Endothelial cell of umbilical vein (primary cell): ENCODE data around the gene C1orf116. TPM values are rescaled to one million over a fixed set of nuclear protein-coding genes. Genes with fewer than 3 reads are reported as not detected.

Source experiments
- BruUV-seq: library from RNA; stranded (reverse); fragments of 400-500 nt; replicated peaks from 2 replicates; lab custom pipeline; 2021; lab: Mats Ljungman, UMichigan
- CTCF ChIA-PET: fragments of 300-600, 350-600 bp; sonication (Branson Sonifier 250); formaldehyde crosslinking; loops from one replicate; lab custom pipeline; 2021; ENCODE audit warnings: antibody characterized with exemption, inconsistent platforms; lab: Charles Lee
- POLR2A ChIA-PET: fragments of 300-600, 350-600 bp; sonication (Branson Sonifier 250); formaldehyde crosslinking; loops from one replicate; lab custom pipeline; 2021; ENCODE audit warnings: antibody characterized with exemption, inconsistent platforms; lab: Charles Lee
- DNase-seq: peaks from one replicate; pipeline ENCODE4 v3.0.0-alpha.2; 2011; ENCODE audit warnings: low read depth, low spot score
- FAIRE-seq: peaks from 2 replicates; lab custom pipeline; 2011; peaks lifted over from hg19 to GRCh38; lab: Jason Lieb, UNC
- H2AFZ ChIP-seq: 2 replicates; pipeline ENCODE4 v1.6.0; 2012; ENCODE audit warnings: low read depth, low read length, control low read depth, inconsistent platforms
- H3K27ac ChIP-seq: 2 replicates; pipeline ENCODE4 v1.5.1; 2011; ENCODE audit warnings: low read depth, mild to moderate bottlenecking, control low read depth, low read length, moderate library complexity; ENCODE audit not compliant: insufficient read depth
- H3K27me3 ChIP-seq, 2 experiments: 2 replicates each; pipeline versions ENCODE4 v1.6.0 to v1.6.1; 2011; ENCODE audit warnings: low read length in 2 of 2, mixed read lengths in 1 of 2; ENCODE audit not compliant: control insufficient read depth in 2 of 2, insufficient read depth in 2 of 2
- H3K36me3 ChIP-seq, 2 experiments: 2 replicates in 1 of 2; 3 replicates in 1 of 2; pipeline ENCODE4 v1.5.1; 2011; ENCODE audit warnings: low read length in 2 of 2, mild to moderate bottlenecking in 1 of 2, moderate library complexity in 1 of 2; ENCODE audit not compliant: control insufficient read depth in 2 of 2, insufficient read depth in 2 of 2; ENCODE audit errors: extremely low read depth in 1 of 2
- H3K4me1 ChIP-seq: 3 replicates; pipeline ENCODE4 v1.5.1; 2011; ENCODE audit warnings: mild to moderate bottlenecking, low read length; ENCODE audit not compliant: control insufficient read depth, insufficient read depth; ENCODE audit errors: extremely low read depth
- H3K4me2 ChIP-seq: 2 replicates; pipeline ENCODE4 v1.6.1; 2011; ENCODE audit warnings: low read length, control low read depth, mixed read lengths; ENCODE audit not compliant: insufficient read depth
- H3K4me3 ChIP-seq, 3 experiments: fragments of 200-600 bp in 1 of 3; sonication (generic), shearing (Covaris generic) in 1 of 3; replicated peaks in 1 of 3; 2 replicates each; pipeline ENCODE4 v1.5.1; 2011 to 2016; ENCODE audit warnings: control low read depth in 3 of 3, low read length in 3 of 3, mild to moderate bottlenecking in 2 of 3, inconsistent platforms in 1 of 3, low read depth in 1 of 3, moderate library complexity in 1 of 3; ENCODE audit not compliant: insufficient read depth in 1 of 3
- H3K79me2 ChIP-seq: 2 replicates; pipeline ENCODE4 v1.6.0; 2012; ENCODE audit warnings: low read length, inconsistent platforms; ENCODE audit not compliant: control insufficient read depth, insufficient read depth
- H3K9ac ChIP-seq: replicated peaks from 2 replicates; pipeline ENCODE3; 2011; ENCODE audit warnings: low read length, control low read depth; ENCODE audit not compliant: insufficient read depth; ENCODE audit errors: extremely low read depth
- H3K9me1 ChIP-seq: replicated peaks from 3 replicates; pipeline ENCODE4 v1.6.0; 2011; ENCODE audit warnings: mild to moderate bottlenecking, low read length; ENCODE audit not compliant: control insufficient read depth, insufficient read depth; ENCODE audit errors: extremely low read depth
- H3K9me3 ChIP-seq: replicated peaks from 2 replicates; pipeline ENCODE4 v1.5.1; 2012; ENCODE audit warnings: low read length, inconsistent platforms; ENCODE audit not compliant: control insufficient read depth, insufficient read depth
- H4K20me1 ChIP-seq: replicated peaks from 2 replicates; pipeline ENCODE3; 2011; ENCODE audit warnings: mild to moderate bottlenecking, low read length; ENCODE audit not compliant: control insufficient read depth, insufficient read depth; ENCODE audit errors: extremely low read depth
- EZH2 ChIP-seq: IDR thresholded peaks from 2 replicates; pipeline ENCODE4 v1.6.1; 2012; ENCODE audit warnings: borderline replicate concordance, low read depth, mild to moderate bottlenecking, moderate library complexity, low read length, inconsistent platforms; ENCODE audit not compliant: severe bottlenecking
- FOS ChIP-seq: IDR thresholded peaks from 2 replicates; pipeline ENCODE4 v1.6.1; 2011; ENCODE audit warnings: mild to moderate bottlenecking, low read length, moderate library complexity, borderline replicate concordance; ENCODE audit not compliant: insufficient read depth
- GATA2 ChIP-seq: IDR thresholded peaks from 2 replicates; pipeline ENCODE4 v1.7.0; 2011; ENCODE audit warnings: low read depth, mild to moderate bottlenecking, moderate library complexity, mixed read lengths, low read length; ENCODE audit not compliant: insufficient read length, insufficient read depth
- JUN ChIP-seq: IDR thresholded peaks from 2 replicates; pipeline ENCODE4 v1.6.1; 2011; ENCODE audit warnings: borderline replicate concordance, low read depth; ENCODE audit not compliant: insufficient read length, insufficient read depth
- MYC ChIP-seq: IDR thresholded peaks from one replicate; pipeline ENCODE4 v1.6.1; 2011; ENCODE audit warnings: mild to moderate bottlenecking, low read depth, low read length
- POLR2A ChIP-seq: IDR thresholded peaks from 2 replicates; pipeline ENCODE4 v1.6.1; 2012; ENCODE audit warnings: low read depth, mild to moderate bottlenecking, control low read depth, low read length
- POLR2AphosphoS5 ChIP-seq: IDR thresholded peaks from 2 replicates; pipeline ENCODE4 v1.6.1; 2012; ENCODE audit warnings: low read depth, mild to moderate bottlenecking, control low read depth, low read length, moderate library complexity; ENCODE audit not compliant: insufficient read depth
- dilution Hi-C: fragments of 300-500 bp; cut with MboI; formaldehyde crosslinking; loops from one replicate; pipeline ENCODE4 v1.15.0; 2019; ENCODE audit warnings: low sequenced_read_pairs; ENCODE audit not compliant: extremely low pct_ligation_motif_present
- intact Hi-C: fragments of 100-400 bp; cut with micrococcal nuclease; formaldehyde crosslinking; loops from one replicate; pipeline ENCODE4 v1.10.0; 2022
- polyA plus RNA-seq, 4 experiments: library from polyadenylated mRNA; depleted of rRNA in 3 of 4; stranded (reverse) in 3 of 4; unstranded in 1 of 4; fragments of >200 nt; gene quantifications; 2 replicates each; pipeline versions ENCODE4 v1.2.1 to v1.2.3, GENCODE V29; 2011 to 2012; ENCODE audit warnings: missing spikeins in 1 of 4
- total RNA-seq: library from RNA; stranded (reverse); gene quantifications from 2 replicates; pipeline ENCODE4 v1.2.3, GENCODE V29; 2021
- TF ChIP-seq, protein P1 (sequence below): IDR thresholded peaks from 2 replicates; pipeline ENCODE4 v1.6.1; 2011; ENCODE audit not compliant: insufficient read depth, insufficient read length
- TF ChIP-seq, protein P2 (sequence below), 2 donors: IDR thresholded peaks; 1 replicate in 1 of 2; 2 replicates in 1 of 2; pipeline ENCODE4 v1.5.1; 2011; ENCODE audit warnings: low read length in 2 of 2, mild to moderate bottlenecking in 2 of 2, moderate library complexity in 2 of 2, control low read depth in 1 of 2, inconsistent platforms in 1 of 2, low read depth in 1 of 2; ENCODE audit not compliant: insufficient read depth in 1 of 2; ENCODE audit errors: extremely low read depth in 1 of 2

Gene C1orf116
- total and polyA plus RNA-seq, 2 donors (not counting 3 experiments of a cell fraction or from before 2014, with no cell fraction given): 0.07 TPM; not detected in 1

DNA sequence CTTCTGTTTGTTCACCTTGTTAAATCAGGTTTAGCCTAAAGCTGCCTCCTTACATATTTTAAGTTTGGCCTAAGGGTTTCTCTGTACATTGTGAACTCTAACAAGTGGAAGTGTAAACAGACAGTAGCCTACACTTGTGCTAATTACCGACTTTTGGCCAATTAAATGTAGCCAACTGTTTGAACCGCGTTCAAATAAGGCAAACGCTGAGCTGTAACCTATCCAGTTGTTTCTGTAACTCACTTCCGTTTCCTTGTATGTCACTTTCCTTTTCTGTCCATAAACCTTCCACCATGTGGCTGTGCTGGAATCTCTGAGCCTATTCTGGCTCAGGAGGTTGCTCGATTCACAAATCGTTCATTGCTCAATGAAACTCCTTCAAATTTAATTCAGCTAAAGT is 54.3 kb downstream of the C1orf116 start:
- Histone ChIP-seq H3K27me3 (peaks cover 5 to 8% of the 10 kb centered on the region in 2 experiments), H3K9ac (no peak overlapping the region), H3K4me3 (no peak overlapping the region), H3K36me3 (no peaks in the 10 kb centered on the region), H4K20me1 (no peaks in the 10 kb centered on the region), H3K9me3 (no peaks in the 10 kb centered on the region), H3K4me2 (no peak overlapping the region), H3K9me1 (no peaks in the 10 kb centered on the region), H2AFZ (no peak overlapping the region), H3K4me1 (no peaks in the 10 kb centered on the region), H3K27ac (no peak overlapping the region), H3K79me2 (no peaks in the 10 kb centered on the region)
- no peak for TF ChIP-seq FOS
- dilution Hi-C loops (no loop called here), intact Hi-C loops (no loop called here)
- BruUV-seq: no TSS peak
- ChIA-PET POLR2A (no interaction called here), CTCF (interaction anchor here (0.7 to 1.4 kb wide), 2 partner anchors 43 to 66 kb away, joined by 3 to 4 read pairs; no protein-coding TSS in a partner anchor)
- FAIRE-seq (no peak), DNase-seq (no peak)

DNA sequence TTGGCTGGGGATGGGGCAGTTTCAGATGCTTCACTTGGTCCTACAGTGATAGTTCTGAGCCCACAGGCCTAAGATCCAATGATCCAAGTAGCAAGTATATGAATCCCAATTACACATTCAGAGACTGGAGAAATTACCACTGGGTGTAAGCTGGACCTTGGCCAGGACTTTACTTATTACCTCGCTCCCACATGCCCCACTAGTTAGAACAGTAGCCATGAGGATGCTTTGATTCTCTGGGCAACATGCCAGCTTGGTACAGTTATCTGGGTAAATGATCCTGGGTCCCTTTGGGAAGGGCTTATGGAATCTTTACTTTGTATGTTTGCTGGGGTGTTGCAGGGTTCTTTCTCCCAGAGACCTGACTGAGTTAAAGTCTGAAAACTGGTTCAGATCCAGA is 57.2 kb downstream of the C1orf116 start:
- intact Hi-C loops: no loop called here
- ChIA-PET POLR2A (no interaction called here), CTCF (no interaction called here)
- H3K9ac ChIP-seq: no peak overlapping the region
- no peaks in the 10 kb centered on the region for H3K79me2 ChIP-seq
- H3K9me1 ChIP-seq: no peaks in the 10 kb centered on the region
- no TSS peak for BruUV-seq
- H4K20me1 ChIP-seq: no peaks in the 10 kb centered on the region
- dilution Hi-C loops: no loop called here
- DNase-seq: no peak
- peaks cover 4 to 12% of the 10 kb centered on the region in 2 experiments for H3K27me3 ChIP-seq
- no peaks in the 10 kb centered on the region for H3K36me3 ChIP-seq
- H3K4me2 ChIP-seq: no peak overlapping the region
- H2AFZ ChIP-seq: no peak overlapping the region
- H3K4me1 ChIP-seq: no peaks in the 10 kb centered on the region
- no peak for FAIRE-seq
- H3K4me3 ChIP-seq: no peak overlapping the region
- TF ChIP-seq MYC (no peak), EZH2 (no peak), GATA2 (no peak), FOS (no peak), JUN (no peak), POLR2AphosphoS5 (no peak), POLR2A (no peak)
- TF ChIP-seq, protein P1, sequence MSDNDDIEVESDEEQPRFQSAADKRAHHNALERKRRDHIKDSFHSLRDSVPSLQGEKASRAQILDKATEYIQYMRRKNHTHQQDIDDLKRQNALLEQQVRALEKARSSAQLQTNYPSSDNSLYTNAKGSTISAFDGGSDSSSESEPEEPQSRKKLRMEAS: no peak
- TF ChIP-seq, protein P2, sequence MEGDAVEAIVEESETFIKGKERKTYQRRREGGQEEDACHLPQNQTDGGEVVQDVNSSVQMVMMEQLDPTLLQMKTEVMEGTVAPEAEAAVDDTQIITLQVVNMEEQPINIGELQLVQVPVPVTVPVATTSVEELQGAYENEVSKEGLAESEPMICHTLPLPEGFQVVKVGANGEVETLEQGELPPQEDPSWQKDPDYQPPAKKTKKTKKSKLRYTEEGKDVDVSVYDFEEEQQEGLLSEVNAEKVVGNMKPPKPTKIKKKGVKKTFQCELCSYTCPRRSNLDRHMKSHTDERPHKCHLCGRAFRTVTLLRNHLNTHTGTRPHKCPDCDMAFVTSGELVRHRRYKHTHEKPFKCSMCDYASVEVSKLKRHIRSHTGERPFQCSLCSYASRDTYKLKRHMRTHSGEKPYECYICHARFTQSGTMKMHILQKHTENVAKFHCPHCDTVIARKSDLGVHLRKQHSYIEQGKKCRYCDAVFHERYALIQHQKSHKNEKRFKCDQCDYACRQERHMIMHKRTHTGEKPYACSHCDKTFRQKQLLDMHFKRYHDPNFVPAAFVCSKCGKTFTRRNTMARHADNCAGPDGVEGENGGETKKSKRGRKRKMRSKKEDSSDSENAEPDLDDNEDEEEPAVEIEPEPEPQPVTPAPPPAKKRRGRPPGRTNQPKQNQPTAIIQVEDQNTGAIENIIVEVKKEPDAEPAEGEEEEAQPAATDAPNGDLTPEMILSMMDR (IDR thresholded peaks at IDR 0.05; ENCODE audit: extremely low read depth in 1 of 2, insufficient read depth in 1 of 2, low read depth in 1 of 2, low read length in 2 of 2): no peak
- no peak overlapping the region for H3K27ac ChIP-seq
- H3K9me3 ChIP-seq: no peaks in the 10 kb centered on the region
